NCI-H2107 (cell line): ENCODE results near the gene FMN1.

Source experiments
- DNase-seq: peaks from one replicate; lab custom pipeline; 2025; lab: John Stamatoyannopoulos, UW

Gene FMN1, protein sequence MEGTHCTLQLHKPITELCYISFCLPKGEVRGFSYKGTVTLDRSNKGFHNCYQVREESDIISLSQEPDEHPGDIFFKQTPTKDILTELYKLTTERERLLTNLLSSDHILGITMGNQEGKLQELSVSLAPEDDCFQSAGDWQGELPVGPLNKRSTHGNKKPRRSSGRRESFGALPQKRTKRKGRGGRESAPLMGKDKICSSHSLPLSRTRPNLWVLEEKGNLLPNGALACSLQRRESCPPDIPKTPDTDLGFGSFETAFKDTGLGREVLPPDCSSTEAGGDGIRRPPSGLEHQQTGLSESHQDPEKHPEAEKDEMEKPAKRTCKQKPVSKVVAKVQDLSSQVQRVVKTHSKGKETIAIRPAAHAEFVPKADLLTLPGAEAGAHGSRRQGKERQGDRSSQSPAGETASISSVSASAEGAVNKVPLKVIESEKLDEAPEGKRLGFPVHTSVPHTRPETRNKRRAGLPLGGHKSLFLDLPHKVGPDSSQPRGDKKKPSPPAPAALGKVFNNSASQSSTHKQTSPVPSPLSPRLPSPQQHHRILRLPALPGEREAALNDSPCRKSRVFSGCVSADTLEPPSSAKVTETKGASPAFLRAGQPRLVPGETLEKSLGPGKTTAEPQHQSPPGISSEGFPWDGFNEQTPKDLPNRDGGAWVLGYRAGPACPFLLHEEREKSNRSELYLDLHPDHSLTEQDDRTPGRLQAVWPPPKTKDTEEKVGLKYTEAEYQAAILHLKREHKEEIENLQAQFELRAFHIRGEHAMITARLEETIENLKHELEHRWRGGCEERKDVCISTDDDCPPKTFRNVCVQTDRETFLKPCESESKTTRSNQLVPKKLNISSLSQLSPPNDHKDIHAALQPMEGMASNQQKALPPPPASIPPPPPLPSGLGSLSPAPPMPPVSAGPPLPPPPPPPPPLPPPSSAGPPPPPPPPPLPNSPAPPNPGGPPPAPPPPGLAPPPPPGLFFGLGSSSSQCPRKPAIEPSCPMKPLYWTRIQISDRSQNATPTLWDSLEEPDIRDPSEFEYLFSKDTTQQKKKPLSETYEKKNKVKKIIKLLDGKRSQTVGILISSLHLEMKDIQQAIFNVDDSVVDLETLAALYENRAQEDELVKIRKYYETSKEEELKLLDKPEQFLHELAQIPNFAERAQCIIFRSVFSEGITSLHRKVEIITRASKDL (N-terminal part only)

DNA sequence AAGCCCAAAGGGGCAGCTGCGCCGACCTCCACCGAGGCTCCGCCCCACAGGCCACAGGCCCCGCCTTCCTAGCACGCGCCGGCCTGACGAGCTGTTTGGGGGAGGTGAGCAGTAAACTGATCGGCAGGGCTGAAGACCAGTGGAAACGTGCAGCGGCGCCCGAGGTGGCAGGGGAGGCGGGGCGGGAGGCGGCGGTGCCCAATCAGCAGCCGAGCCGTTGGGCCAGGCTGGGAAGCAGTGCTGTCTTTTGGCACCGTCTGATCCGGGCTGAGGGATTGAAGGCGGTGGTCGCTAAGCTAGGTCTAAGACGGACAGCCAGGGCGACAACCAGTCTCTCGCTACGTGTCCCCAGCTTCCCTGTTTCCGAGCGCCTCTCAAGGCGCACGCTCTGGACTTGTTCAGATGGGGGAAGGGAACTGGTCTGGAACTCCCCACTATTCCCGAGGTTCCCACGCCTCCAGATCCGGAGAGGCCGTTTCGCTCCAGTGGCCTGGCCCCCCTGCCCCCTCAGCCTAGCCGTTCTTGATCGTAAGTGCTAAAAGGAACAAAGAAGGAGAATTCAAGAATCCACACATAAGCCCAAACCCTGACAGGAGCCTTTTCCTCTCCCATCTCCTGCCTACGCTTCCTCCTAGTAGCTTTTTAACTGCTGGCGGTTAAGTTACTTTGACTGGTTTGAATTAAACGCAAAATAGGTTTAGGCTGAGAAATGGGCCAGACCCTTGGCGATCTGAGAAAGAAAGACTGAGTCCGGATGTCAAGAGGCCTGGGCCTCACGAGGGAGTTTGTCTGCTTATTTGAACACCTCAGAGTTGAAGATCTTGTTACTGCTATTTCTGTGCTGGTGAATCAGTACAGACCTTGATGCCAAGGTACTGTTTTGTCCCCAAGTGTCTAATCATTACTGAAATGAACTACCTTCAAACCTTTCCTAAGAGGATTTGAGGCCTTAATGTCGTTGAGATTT is at the start of gene FMN1:
Gene FMN1, minus strand, starts transcription at position 11 of the 967 bp plus-strand sequence. CDS start 39,800 bp downstream, outside the sequence.
- peak; percentile 62 for DNase-seq

DNA sequence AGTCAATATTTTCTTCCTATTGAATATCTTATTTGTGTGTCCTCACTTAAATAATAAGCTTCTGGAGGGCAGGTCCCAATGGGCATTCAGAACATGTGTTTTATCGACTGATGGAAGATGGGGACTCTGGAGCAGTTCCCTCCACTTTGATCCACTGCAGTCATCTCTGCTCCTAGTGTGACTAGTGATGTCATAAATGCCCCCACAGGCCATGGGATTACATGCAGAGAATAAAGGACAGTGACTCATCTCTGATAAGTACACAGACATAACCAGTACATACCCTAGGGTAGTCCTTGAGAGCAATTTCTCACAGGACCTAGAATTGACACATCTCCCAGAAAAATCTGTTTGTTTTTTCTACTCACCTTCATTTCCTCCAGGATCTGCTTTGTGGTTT is 49.4 kb upstream of the FMN1 start:
- no peak for DNase-seq

DNA sequence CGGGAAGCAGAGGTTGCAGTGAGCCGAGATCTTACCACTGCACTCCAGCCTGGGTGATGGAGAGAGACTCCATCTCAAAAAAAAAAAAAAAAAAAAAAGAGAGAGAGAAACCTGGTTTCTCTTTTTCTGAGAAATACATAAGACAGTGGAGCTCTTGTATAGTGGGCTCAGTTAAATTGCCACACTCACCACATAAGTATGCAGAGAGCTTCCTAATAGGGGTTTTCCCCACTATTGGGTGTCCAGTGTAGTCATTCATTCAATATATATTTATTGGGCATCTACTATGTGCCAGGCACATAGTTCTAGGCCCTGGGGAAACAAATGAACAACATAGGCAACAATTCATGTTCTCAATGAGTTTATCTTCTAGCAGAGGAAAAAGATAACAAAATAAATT is 48.9 kb upstream of the FMN1 start:
- no peak for DNase-seq

DNA sequence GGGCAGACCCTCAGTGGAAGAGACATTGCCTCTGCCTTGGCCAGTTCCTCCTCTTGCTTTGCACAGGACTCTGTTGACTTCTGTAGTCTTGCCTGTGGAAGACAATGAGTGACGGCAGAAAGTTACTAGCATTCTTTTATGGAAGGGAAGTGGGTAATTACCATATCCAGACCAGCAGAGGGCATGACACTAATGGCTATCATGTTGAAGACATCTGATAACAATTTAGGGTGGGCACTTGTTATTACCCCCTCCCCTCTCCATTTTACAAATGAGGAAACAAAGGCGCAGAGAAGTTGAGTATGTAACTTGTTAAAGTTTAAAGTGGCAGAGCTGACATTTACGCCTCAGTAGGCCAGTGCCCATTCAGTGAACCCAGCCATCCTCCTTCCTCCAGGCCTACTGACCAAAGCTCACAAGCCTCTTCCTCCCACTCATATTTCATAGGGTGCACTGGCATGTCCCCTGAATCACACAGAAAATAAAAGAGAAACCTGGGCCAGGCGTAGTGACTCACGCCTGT is 48.2 kb upstream of the FMN1 start:
- no peak for DNase-seq

DNA sequence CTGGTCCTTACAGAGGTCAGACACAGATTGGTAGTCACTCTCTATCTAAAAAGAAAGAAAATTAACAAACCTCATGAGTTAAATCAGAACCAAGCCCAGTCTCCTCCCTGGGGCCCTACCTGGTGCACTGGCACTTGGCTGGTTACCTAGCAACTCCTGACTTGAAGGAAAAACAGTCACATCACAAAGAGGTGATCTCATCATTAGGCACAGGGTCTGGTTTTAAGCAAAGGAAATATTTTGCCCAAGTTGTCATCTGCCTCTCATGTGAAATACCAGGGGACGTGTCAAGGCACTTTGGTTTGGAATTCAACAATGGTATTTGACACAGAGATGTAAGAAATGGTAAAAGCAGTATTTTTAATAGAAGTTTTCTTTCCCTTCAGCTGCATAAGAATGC is 47.7 kb upstream of the FMN1 start:
- DNase-seq, result no peak

DNA sequence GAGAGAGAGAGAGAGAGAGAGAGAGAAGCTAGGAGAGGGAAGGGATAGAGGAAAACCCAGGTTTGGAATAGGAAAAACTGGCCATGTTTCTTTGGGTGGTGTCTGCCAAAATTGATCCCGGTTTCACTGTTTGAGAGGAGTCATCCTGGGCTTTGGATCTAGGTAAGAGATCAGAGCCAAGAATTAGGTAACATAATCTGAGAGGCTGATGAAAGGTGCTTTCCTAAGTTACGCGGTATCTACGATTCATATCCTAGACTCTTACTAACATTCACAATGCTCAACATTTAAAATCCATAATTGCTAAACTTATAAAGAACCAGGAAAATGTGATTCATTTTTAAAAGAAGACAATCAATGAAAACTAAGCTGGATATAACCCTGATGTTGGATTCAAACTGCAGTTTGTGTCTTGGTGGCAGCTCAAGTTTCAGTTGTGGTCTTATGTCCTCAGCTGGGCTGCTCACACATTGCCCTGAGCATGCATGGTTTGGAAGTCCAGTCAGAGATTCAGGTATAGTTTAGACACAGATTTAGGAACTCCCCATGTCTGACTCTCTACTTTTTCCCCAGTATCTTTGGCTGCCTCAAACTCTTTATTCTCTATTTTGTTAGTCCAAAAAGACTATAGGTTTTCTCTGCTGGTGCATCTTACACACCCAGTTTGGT is 42.5 kb upstream of the FMN1 start:
- no peak for DNase-seq

DNA sequence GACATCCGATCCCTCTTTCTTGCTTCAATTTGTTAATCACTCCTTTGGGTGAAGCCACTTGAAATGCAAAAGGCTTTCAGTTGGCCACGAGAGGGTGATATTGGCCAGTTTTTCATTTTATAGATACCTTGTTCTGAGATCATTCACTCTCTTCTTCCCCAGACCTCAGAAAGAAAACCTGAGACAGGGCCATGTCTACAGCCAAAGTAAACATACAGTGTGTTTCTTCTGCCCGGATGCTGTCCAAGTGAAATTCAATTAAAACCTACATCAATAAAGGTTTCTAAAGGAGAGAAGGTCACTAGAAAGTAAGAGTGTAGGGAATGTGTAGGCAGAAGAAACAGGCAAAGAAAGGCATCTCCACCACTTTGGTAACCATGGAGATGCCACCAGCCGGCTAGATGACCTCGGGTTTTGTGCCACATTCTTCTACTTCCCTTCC is 39.5 kb upstream of the FMN1 start:
- DNase-seq, result no peak

DNA sequence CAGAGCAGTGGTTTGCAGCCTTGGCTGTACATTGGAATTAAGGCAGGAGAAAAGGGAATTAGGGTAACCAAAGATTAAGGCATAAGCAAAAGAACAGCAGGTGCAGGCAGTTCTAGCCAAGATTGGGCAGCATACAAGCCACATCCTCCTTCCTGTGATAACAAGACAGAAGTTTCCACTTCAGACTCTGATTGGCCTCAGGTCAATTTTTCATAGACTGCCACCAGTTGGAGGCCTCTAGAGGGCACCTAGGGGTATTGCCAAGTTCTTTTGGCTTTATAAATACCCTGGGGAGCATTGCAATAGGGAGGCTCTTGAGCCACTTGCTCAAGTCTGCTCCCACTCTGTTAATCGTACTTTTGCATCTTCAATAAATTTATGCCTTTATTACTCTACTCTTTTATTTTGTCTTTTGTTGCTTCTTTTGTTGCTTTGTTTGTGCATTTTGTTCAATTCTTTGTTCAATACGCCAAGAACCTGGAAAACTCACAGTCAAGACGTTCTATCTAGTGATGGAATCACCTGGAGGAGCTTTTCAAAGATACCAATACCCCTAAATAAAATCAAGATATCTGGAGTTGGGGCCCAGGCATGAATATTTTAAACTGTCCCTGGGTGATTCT is 32.2 kb upstream of the FMN1 start:
- no peak for DNase-seq

DNA sequence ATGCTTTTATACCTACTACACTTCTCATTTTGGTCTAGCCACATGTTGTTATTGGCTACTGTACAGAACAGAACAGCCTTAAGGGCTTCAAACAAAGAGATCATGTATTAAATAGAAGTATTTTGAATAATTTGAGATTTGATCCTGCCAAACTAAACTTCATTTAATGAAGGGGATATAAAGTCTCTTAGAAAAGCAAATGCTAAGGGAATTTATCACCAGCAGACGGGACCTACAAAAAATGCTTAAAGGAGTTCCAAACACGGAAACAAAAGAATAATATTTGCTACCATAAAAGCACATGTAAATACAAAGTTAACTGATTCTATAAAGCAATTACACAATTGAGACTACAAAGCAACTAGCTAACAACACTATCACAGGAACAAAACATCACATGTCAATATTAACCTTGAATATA is 23.6 kb upstream of the FMN1 start:
- no peak for DNase-seq

DNA sequence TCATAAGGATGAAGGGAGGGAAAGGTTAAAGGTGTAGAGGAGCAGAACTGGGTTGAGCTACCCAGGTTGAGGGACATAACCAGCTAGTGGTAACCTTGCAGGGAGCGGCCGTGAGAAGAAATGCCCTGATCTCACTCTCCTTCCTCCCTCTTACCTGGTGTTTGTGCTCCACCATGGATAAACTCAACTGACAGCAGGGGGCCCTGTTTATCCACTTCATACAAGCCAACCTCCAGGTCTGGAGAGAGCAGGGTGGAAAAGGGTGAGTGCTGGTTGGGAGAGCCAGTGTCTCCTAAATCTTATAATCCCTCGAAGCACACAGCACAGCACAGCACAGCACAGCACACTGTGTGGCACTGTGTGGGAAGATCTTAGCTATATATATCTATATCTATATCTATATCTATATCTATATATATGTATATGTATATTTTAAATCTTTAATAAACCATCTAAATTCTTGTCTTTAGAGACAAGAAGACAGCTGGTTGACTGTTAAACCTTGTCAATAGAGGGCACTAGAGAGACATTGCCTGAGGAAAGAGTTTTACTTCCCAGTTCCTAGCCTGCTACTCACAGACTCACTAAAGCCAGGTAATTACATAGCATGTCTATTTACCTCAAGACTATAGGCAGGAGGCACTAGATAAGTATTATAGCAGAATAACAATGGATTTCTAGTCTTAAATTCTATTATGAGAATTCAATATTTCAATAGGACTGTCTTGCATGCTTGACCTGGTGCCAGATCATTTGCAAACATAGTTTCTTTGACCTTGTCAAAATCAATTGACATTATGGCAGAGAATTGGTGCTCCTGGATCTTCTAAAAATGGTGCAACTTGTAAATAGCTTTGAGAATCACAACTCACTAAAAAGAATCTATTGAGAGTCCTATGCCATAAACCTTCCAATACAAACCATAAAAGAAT is 21.7 kb upstream of the FMN1 start:
- DNase-seq, result no peak

DNA sequence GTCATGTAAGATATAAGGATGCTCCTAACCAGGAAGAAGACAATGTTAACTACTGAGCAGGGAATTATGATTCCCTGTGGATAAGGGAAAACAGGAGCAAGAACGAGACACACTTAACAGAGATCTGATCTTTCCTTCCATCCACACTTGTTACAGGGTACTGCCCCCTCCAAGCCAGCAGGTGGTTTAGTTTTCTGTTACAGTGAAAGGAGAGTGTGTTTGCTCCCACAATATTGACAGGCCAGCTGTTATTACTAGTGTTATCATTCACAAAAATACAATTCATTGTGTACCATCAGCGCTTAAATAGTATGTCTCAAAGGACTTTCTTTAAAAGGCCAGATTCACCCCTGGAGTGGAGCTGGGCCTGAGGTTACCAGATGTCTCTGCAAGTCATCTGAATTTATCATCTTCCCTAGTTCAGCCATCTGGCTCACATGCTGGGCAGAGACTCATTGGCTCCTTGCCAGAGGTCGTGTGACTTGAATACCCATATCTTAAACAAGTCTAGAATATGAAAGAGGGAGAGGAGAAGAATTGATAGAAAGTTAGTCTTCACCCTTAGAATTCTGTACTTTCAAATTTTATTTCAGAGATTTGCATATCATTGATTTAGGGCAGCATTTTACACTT is 16.8 kb upstream of the FMN1 start:
- no peak for DNase-seq

DNA sequence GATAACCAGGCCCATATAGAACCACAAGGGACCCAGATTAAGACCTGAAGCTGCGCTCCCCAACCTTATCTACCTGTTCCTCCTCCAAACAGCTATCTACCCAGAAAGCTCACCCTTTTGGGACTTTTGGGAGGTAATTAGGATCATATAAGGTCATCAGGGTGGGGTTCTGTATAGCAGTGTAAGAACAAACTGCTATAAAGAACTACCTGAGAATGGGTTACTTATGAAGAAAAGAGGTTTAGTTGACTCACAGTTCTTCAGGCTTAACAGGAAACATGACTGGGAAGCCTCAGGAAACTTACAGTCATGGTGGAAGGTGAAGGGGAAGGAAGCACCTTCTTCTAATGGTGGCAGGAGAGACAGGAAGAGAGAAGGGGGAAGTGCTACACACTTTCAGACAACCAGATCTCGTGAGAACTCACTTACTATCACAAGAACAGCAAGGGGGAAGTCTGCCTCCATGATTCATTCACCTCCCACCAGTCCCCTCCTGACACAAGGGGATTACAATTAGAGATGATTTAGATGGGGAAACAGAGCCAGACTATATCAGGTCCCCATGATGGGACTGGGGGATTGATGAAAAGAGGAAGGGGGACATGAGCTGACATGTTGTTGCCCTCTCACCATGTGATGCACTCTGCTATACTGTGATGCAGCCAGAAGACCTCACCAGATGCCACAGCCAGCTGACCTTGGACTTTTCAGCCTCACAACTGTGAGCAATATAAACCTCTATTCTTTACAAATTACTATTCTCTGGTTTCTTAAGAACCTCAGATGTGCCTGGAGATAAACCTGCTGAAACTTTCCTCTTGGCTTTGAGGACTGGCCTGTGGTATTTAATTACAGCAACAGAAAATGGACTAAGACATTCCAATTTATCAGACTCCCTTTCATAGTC is 15.3 kb upstream of the FMN1 start:
- DNase-seq, result no peak

DNA sequence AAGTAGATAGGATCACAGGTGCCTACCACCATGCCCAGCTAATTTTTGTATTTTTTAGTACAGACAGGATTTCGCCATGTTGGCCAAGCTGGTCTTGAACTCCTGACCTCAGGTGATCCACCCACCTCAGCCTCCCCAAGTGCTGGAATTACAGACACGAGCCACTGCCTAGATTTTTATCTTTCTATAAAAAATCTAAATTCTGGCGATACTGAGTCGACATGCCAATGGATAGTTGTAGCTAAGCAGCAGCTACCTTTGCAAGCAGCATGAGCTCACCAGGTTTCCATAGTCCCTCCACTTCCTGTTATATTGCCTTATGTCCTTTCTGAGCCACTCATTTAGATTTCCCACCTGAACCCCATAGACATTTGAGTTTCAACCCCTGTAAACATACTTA is 13.1 kb upstream of the FMN1 start:
- DNase-seq, result no peak

DNA sequence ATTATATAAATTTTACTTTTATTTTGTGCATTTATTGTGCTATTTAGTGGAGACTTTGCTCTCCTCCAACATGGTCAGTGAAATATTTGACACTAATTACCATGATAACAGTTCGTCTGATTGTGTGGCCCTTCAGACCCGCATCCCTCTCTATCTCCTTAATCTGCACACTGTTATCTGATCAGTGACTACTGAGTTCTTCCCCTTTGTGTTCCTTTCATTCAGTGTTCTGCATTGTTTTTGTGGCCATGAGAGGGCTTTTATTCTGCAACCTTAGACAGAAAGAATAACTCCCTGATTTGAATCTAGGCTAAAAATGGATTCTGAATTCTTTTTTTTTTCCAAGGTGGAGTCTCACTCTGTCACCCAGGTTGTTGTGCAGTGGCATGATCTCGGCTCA is 11.9 kb upstream of the FMN1 start:
- DNase-seq, result no peak

DNA sequence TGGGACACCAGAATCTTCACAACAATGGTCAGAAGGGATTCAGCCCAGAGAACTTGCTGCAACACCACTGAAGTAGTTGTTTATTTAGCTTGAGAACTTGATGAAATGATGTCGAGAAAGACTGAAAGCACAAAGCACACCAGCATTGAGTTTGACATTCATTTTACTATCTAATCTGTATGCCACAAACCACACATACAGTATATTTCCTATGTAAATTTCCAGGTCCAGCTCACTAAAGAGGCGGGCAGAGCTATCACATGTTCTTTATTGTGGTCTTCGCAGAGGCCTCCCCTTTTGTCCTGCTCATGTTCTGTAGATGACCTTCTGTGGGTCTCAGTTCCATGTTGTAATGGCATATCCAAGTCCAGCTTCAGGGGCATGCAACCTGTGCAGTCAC is 10.4 kb upstream of the FMN1 start:
- no peak for DNase-seq

DNA sequence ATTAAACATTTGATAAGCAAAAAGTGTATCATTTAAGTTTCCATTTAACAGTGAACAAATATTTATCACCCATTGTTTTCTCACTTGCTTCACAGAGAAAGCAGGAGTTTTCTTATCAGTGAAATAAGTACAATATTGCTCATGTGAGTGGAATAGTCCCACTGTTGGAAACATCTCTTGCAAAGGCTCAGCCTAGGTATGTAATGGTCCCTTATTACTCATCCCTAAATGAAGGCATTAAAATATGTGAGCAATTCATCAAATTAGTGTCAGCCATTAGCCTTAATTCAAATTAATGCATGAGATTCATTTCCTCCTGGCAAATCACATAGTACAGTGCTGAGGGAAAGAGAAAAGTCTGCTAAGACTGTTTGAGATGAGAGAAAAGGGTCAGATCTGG is 9.6 kb upstream of the FMN1 start:
- DNase-seq, result no peak

DNA sequence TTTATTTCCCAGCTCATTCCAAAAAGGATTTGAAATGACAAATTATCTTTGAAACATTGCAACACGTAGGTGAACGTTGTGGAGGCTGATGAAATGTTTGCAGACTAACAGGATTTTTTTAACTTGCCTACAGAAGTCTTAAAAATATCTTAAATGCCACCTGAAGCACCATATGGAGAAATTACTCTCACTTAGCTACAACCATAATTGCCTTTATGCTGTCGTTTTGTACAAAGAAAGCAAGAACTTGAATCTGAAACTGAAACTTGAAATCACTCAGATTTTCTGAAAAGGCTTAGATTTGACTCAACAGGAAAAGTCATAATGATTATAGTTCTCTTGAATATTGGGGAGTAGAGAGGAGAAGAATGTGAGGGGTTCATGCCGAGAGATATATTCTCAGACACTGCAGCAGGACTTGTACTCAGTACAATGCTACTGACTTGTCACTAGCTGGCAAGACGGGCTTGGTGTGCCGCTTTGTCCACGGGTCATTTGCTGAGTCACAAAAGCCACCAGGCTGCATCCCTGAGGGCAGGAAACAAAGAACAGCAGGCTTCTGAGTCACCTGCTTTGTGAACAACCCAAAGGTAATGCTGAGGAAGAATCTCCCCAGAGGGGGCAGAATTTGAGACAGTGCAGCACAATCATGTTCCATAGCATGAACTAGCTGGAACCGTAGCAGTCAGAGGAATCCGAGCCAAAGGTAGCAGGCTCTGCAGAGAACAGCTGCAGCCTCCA is 7.1 kb upstream of the FMN1 start:
- peak; percentile 7 for DNase-seq
